HG02938 (cell line): Measurements from ENCODE around the gene PTPRJ.

Experiments used
- ATAC-seq: cut with Tn5 transposase; IDR thresholded peaks from one replicate; pipeline ENCODE4 v1.9.1; 2021; ENCODE audit warnings: mild to moderate bottlenecking, moderate library complexity; ENCODE audit not compliant: unreplicated experiment

Gene PTPRJ

DNA sequence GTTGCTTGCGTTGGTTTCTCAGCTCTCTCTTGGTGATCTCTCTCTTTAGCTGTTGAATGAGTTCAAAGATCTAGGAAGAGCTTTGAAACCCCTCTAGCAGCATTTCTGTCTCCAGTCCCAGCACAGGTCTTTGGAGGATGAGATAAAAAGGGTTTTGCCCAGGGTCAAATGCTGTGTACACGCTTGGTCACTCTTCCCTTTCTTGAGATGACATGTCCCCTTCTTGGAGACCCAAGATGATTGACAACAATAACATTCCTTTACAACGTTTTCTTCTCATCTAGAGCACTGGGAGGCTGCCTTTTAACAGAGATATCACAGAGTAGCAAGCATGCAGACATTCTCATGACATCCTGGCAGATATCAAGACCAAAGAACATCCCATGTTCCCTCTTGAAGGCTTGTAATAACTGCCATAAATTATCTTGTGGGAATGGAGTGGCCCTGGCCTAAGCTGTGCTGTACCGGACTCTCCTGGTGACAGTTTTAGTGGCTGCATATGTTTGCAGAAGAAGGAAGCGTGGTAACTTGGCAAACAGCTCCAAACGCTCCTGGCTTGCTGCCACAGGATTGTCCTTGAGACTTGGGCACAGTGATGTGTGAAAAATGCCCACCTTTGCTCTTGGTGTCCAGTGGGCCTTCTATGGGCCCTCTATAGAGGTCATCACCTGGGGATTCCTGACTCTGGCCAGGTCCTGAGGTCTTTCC is 107.8 kb downstream of the PTPRJ start:
- ATAC-seq: no peak

GRCh38 chr11:48088682-48089050 is 108.3 kb downstream of the PTPRJ start:
- ATAC-seq: no peak

DNA sequence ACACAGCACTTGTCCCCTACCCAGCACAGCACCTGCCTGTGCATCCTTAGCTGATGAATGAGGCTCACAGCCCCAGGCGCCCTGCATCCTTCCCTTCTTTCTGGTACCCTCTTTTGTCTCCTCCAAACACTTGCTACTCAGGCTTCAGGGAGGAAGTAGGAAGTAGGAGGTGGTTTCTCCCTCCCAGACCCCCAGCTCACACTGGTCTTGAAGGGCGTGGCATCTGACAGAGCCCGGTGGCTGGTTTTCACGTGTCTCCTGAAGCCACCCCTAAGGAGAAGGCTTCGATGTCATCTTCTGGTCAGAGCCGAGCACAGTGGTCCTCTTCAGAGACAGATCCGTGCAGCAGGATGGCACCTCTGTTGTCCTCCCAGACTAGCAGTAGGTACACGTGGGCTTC is 109.8 kb downstream of the PTPRJ start:
- ATAC-seq: no peak

- ATAC-seq: no peak
Measured at GRCh38 chr11:48091426-48092102, 111.2 kb downstream of the PTPRJ start.

DNA sequence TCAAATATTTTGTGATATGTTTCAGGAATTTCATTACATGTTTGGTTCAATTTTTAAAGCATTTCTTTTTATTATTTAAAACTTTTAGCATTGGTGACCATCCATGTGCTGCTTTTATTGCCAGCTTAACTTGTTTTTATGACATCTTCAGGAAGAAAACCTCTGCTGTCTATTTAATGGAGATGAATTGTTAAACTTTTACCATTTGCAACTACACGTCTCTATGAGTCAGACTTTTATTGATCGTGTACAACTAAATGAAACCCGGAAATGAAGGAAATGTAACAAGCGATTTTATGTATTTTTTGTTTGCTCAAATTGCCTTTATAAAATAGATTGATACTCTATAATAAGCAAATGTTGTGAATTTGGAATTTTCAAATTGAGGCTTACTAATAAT is 113.0 kb downstream of the PTPRJ start:
- no peak for ATAC-seq

DNA sequence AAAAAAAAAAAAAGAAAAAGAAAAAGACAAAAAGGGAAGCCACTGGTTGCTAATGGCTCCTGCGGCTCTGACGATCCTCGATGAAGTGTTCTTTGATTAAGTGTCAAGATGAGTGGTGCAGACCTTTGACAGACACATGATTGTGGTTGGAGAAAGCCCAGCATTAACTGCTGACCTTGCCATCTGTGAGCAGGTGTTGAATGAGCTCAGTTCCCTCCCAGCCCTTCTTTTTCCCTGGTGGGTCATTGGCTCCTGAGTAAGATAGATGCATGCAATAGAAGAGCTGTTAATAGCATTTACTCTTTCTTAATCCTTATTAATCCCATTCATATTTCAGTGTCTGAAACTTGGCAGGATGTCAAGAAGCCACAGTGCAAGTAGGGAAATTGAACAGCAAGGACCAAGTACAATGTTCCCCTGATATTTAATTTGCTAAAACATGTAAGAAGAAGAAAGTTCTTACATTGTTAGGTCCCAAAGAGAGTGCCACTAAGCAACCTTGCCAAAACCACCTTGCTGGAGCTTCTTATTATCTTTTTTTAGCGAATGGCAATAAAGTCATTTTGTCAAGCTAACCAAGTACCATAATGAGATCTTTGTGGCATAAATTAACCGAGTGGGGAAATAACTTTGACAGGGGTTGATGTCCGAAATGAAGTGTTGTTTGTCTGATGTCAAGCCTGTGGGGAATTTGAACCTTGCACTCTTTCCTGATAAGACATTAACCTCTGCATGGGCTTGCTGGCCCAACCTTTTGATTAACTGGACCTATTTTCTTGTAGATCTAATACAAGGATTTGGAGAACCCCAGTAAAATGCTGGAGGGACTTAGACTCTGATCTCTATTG is 113.7 kb downstream of the PTPRJ start:
- no peak for ATAC-seq

- ATAC-seq: no peak
Measured at GRCh38 chr11:48094643-48095339, 114.4 kb downstream of the PTPRJ start.

- ATAC-seq: no peak
Measured at GRCh38 chr11:48095779-48096470, 115.6 kb downstream of the PTPRJ start.

GRCh38 chr11:48096588-48097525 is 116.5 kb downstream of the PTPRJ start:
- ATAC-seq: no peak

GRCh38 chr11:48098024-48098423 is 117.7 kb downstream of the PTPRJ start:
- no peak for ATAC-seq

GRCh38 chr11:48099916-48100446 is 119.6 kb downstream of the PTPRJ start:
- no peak for ATAC-seq

- ATAC-seq: no peak
Measured at GRCh38 chr11:48101044-48101733, 120.8 kb downstream of the PTPRJ start.

GRCh38 chr11:48101958-48102357 is 121.6 kb downstream of the PTPRJ start:
- ATAC-seq: no peak

DNA sequence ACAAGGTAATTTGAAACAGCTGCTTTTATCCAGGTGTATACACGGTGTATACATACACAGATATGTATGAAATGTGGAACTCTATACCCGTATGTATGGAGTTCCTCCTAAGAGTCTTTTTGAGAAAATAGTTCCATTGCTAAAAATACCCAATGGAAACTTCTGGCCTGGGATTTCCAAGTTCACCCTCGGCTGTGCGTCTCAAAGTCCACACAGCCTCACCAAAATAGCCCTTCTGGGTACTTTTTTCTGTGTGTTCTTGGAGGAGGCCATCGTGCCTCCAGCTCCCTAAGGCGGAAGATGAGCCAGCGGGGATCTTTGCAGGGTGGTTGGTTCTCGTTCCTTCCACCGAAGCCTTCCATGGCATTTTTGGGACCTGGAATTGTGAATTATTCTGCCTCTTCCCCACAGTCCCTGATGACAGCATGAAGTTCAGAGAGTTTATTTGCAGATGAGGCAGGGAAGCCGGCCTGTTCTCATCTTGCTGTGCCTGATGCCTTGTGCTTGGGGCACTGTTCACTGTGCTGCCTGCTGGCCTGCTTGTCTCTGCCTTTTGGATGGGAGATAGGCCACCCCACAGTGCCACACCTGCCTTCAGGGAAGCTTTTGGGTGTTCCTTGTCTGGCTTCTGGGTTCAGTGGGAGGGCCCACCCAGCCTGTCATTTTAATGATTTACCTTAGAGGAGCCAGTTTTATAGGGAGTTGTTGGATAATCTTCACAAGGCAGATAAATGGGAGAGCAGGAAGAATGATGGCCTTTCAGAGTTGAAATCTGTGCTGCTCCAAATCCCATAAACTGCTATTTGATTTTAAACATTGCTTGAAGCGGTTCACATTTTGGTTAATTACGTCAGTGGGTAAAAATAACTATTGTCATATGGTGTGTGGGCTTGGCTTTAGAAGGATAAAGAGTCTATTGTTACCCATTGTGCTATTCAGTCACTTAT is 123.5 kb downstream of the PTPRJ start:
- no peak for ATAC-seq

DNA sequence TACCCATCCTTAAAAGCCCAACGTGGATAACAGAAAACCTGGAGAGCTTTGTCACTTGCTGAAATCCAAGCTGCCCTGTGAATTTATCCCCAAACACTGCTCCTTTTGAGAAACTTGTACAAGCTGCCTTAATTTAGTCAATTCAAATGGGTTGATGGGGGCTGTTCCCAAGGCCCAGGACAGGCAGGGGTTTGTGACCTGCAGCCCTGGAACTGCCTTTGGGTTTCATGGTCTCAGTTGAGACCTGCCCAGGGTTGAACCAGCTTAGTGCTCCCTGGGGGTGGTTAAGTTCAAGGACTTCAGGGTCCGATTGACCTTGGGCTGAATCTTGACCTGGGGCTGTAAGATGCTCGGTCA is 124.2 kb downstream of the PTPRJ start:
- ATAC-seq: no peak

GRCh38 chr11:48105096-48105990 is 125.0 kb downstream of the PTPRJ start:
- ATAC-seq: no peak

DNA sequence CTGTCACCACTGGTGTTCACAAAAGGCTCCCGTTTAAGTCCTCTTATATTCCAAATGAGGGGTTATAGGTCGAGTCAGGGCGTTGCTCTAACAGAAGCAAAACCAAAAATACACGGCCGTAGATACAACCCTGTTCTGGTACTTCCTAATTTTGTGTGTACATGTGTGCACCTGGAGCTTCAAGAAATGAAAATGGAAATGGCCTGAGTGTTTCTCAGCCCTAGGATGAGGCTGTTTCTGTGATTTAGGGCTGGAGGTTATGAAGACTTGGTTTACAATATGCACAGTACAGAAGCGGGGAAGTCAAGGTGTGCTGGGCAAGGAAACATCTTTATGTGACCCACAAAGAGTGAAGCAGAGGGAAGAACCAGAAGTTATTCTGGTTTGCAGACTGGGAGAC is 125.8 kb downstream of the PTPRJ start:
- ATAC-seq: no peak
